GM13976 (cell line): Measurements from ENCODE around the gene FHAD1.

Experiments
- DNase-seq: peaks from one replicate; pipeline ENCODE4 v3.0.0; 2012; ENCODE audit warnings: low spot score
- CTCF ChIP-seq: IDR thresholded peaks from 2 replicates; pipeline ENCODE4 v1.5.1; 2012; ENCODE audit warnings: borderline replicate concordance, mild to moderate bottlenecking; ENCODE audit not compliant: insufficient read depth; ENCODE audit errors: extremely low read depth, missing control alignments, control extremely low read depth
- in situ Hi-C: fragments of 300-500 bp; cut with MboI; formaldehyde crosslinking; loops from one replicate; pipeline ENCODE4 v1.12.0; 2022; ENCODE audit warnings: low sequenced_read_pairs, mixed read lengths, inconsistent platforms; ENCODE audit not compliant: unreplicated experiment

Gene FHAD1

GRCh38 chr1:15205586-15206346 lies 41.3 kb upstream of the FHAD1 start:
- DNase-seq: no peak
- in situ Hi-C loops: no loop called here
- no peak for TF ChIP-seq CTCF

- DNase-seq: no peak
- no peak for TF ChIP-seq CTCF
- in situ Hi-C loops: no loop called here
These were observed 40.5 kb upstream of the FHAD1 start for GRCh38 chr1:15206418-15207030.

GRCh38 chr1:15207031-15207828 lies 39.8 kb upstream of the FHAD1 start:
- no peak for DNase-seq
- in situ Hi-C loops: no loop called here
- no peak for TF ChIP-seq CTCF

- in situ Hi-C loops: no loop called here
- TF ChIP-seq CTCF: no peak
- no peak for DNase-seq
These were observed 39.1 kb upstream of the FHAD1 start for GRCh38 chr1:15207829-15208429.

- DNase-seq: no peak
- TF ChIP-seq CTCF: no peak
- in situ Hi-C loops: no loop called here
These were observed 36.2 kb upstream of the FHAD1 start for GRCh38 chr1:15210651-15211375.

- in situ Hi-C loops: no loop called here
- no peak for DNase-seq
- TF ChIP-seq CTCF: no peak
These were observed 35.6 kb upstream of the FHAD1 start for GRCh38 chr1:15211424-15211823.
